Esophagus squamous epithelium (tissue), 5 donors: Measurements from ENCODE around the gene DAPK2. TPM values are rescaled to one million over a fixed set of nuclear protein-coding genes. Genes with fewer than 3 reads are reported as not detected.

ENCODE experiments used
- DNase-seq: peaks from one replicate; lab custom pipeline; 2025; lab: John Stamatoyannopoulos, UW
- H3K27ac ChIP-seq, 4 donors: fragments of 200-600 bp; sonication (generic); one replicate each; pipeline ENCODE4 v1.5.1; 2016 to 2019; ENCODE audit warnings: mild to moderate bottlenecking in 1 of 4
- H3K27me3 ChIP-seq, 4 donors: fragments of 200-600 bp; sonication (generic); 1 replicate in 3 of 4; 2 replicates in 1 of 4; pipeline versions ENCODE4 v1.5.1 to v1.6.0; 2017 to 2021; ENCODE audit warnings: antibody characterized with exemption in 1 of 4
- H3K36me3 ChIP-seq, 3 donors: fragments of 200-600 bp; sonication (generic); one replicate each; pipeline ENCODE4 v1.5.1; 2016 to 2019
- H3K4me1 ChIP-seq, 3 donors: fragments of 200-600 bp; sonication (generic); one replicate each; pipeline ENCODE4 v1.5.1; 2017 to 2019
- H3K4me3 ChIP-seq, 4 donors: fragments of 200-600 bp; sonication (generic); 1 replicate in 3 of 4; 2 replicates in 1 of 4; pipeline ENCODE4 v1.5.1; 2016 to 2019; ENCODE audit warnings: mild to moderate bottlenecking in 2 of 4, moderate library complexity in 1 of 4
- H3K9me3 ChIP-seq, 3 donors: fragments of 200-600 bp; sonication (generic); one replicate each; pipeline ENCODE4 v1.5.1; 2016 to 2019
- POLR2A ChIP-seq, 4 donors: fragments of 450-650 bp; IDR thresholded peaks; one replicate each; pipeline ENCODE4 v1.6.1; 2017; ENCODE audit warnings: antibody characterized with exemption in 4 of 4, mild to moderate bottlenecking in 4 of 4, moderate library complexity in 3 of 4
- WGBS, 2 donors: methylation state at CpG; one replicate each; pipeline ENCODE4 v1.1.5; 2018; 5-methylcytosine and 5-hydroxymethylcytosine counted together
- intact Hi-C: fragments of 100-400 bp; cut with DNase I; formaldehyde crosslinking; loops from one replicate; pipeline ENCODE4 v1.15.0; 2022
- total RNA-seq, 4 donors: library from RNA; depleted of rRNA; stranded (reverse); fragments of >200 nt; gene quantifications; one replicate each; pipeline ENCODE4 v1.1.0, GENCODE V29; 2016
- TF ChIP-seq, protein P1 (sequence below), 6 experiments: fragments of 450-650 bp in 4 of 6; fragments of 200-600 bp in 2 of 6; sonication (generic) in 2 of 6; IDR thresholded peaks; one replicate each; pipeline ENCODE4 v1.5.1; 2016 to 2019; ENCODE audit warnings: antibody characterized with exemption in 6 of 6, mild to moderate bottlenecking in 4 of 6, moderate library complexity in 4 of 6
- donor health status: DM: yes; HTN: yes; CAD: no.

DAPK2 gene
- total RNA-seq, 4 donors from 2014 or later = 1.9 to 12.9 (median 9.8) TPM

DNA sequence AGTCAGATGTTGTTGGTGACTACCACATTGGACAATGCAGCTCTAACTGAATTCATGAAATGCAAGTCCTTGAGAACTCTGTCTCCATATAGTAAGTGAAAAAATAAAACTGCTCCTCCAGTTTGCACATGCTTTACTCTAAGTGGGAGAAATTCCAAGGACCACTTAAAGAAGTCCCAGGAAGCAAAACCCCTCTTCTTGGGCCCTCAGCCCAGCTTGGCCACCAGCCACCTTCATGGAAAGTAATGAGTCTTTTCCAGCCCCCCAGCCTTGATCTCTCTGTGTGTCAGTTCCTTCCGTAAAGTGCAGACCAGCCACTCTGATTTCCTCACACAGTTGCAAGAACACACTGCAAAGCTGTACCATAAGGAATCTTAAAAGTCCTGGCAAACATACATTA lies 34.5 kb downstream of the DAPK2 start:
- TF ChIP-seq POLR2A (IDR thresholded peaks at IDR 0.05) = no peak
- TF ChIP-seq, protein P1, sequence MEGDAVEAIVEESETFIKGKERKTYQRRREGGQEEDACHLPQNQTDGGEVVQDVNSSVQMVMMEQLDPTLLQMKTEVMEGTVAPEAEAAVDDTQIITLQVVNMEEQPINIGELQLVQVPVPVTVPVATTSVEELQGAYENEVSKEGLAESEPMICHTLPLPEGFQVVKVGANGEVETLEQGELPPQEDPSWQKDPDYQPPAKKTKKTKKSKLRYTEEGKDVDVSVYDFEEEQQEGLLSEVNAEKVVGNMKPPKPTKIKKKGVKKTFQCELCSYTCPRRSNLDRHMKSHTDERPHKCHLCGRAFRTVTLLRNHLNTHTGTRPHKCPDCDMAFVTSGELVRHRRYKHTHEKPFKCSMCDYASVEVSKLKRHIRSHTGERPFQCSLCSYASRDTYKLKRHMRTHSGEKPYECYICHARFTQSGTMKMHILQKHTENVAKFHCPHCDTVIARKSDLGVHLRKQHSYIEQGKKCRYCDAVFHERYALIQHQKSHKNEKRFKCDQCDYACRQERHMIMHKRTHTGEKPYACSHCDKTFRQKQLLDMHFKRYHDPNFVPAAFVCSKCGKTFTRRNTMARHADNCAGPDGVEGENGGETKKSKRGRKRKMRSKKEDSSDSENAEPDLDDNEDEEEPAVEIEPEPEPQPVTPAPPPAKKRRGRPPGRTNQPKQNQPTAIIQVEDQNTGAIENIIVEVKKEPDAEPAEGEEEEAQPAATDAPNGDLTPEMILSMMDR (IDR thresholded peaks at IDR 0.05) = no peak
- WGBS, 2 donors = 88 to 100% methylated on average over 1 of the region's 1 CpG
- Histone ChIP-seq H3K27me3 (no peaks in the 10 kb centered on the region), H3K4me3 (no peak overlapping the region), H3K4me1 (peaks cover 0 to 70% (median 37%) of the 10 kb centered on the region in 3 donors), H3K27ac (no peak overlapping the region), H3K9me3 (no peaks in the 10 kb centered on the region), H3K36me3 (no peaks in the 10 kb centered on the region)
- no peak for DNase-seq
- intact Hi-C loops = no loop called here

DNA sequence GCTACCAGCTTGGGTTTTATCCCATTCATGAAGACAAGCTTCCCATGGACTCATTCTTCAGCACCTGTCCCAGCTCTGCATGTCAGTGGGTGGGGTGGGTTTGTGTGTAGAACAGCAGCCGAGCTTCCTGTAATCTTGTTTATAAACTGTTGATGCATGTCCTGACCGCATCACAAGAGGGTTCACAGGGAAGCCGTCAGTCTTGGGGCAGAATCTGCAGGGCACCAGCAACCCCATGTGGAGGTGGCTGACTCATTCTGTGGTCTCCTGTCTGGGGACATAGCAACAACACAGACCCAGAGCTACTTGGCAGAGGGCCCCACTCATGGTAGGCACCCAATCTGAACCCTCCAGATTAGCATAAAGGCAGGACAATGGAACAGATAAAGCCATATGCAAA lies 35.6 kb downstream of the DAPK2 start:
- peaks cover 7 to 78% (median 45%) of the 10 kb centered on the region in 3 donors for H3K4me1 ChIP-seq
- H3K27ac ChIP-seq = peak overlapping the region; percentile 78 to 84 (median 82)
- 19 to 31% methylated on average over 3 of the region's 3 CpGs for WGBS, 2 donors
- DNase-seq = peak; percentile 54
- no peaks in the 10 kb centered on the region for H3K9me3 ChIP-seq
- no peaks in the 10 kb centered on the region for H3K36me3 ChIP-seq
- intact Hi-C loops = no loop called here
- no peak overlapping the region for H3K4me3 ChIP-seq
- TF ChIP-seq, protein P1 (IDR thresholded peaks at IDR 0.05) = no peak
- peak in 1 of 4 donors; percentile 53 for TF ChIP-seq POLR2A (IDR thresholded peaks at IDR 0.05)
- no peaks in the 10 kb centered on the region for H3K27me3 ChIP-seq

DNA sequence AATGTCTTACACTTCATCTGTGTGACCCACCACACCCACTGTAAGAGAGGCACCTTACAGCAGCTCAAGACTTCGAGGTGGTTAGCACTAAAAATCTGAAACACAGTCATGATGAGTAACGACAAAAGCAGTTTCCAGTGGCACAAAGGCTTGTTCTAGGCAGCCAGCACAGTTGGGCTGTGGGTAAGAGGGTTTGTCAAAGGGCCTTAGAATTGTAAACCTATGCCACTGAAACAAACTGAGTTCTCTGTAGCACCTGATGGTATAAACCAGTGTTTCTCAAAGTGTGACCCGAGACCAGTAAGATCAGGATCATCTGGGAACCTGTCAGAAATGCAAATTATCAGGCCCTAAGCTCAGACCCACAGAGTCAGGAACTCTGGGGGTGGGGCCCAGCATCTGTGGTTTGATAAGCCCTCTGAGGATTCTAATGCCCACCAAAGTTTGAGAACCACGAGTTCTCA lies 36.5 kb downstream of the DAPK2 start:
- intact Hi-C loops = no loop called here
- peak overlapping the region; percentile 78 to 84 (median 82) for H3K27ac ChIP-seq
- no peaks in the 10 kb centered on the region for H3K36me3 ChIP-seq
- H3K27me3 ChIP-seq = no peaks in the 10 kb centered on the region
- no peak for DNase-seq
- no peak overlapping the region for H3K4me3 ChIP-seq
- WGBS, 2 donors = 50 to 55% methylated on average over 3 to 4 of the region's 4 CpGs
- peaks cover 7 to 87% (median 54%) of the 10 kb centered on the region in 3 donors for H3K4me1 ChIP-seq
- TF ChIP-seq, protein P1 (IDR thresholded peaks at IDR 0.05) = no peak
- TF ChIP-seq POLR2A (IDR thresholded peaks at IDR 0.05) = no peak
- no peaks in the 10 kb centered on the region for H3K9me3 ChIP-seq

DNA sequence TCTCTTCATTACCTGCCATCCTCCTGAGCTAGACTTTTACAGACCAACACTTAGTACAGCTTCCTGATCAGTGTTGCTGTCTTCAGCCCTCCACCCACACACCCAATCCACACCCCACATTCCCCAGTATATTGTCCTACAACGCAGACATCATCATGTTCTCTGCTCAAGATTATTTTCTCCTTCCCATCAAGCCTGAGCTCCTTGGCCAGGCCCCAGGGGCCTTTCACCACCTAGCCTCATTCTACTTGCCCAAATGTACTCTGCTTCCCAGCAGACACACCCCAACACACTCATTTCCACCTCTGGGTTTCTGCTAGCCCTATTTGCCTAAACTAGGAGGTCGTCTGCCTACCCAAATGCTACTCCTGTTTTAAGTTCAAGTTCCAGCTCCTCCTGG lies 37.0 kb downstream of the DAPK2 start:
- no peak overlapping the region for H3K4me3 ChIP-seq
- intact Hi-C loops = no loop called here
- 26 to 44% methylated on average over 2 of the region's 2 CpGs for WGBS, 2 donors
- DNase-seq = no peak
- H3K36me3 ChIP-seq = no peaks in the 10 kb centered on the region
- peaks cover 7 to 91% (median 58%) of the 10 kb centered on the region in 3 donors for H3K4me1 ChIP-seq
- no peaks in the 10 kb centered on the region for H3K9me3 ChIP-seq
- H3K27me3 ChIP-seq = no peaks in the 10 kb centered on the region
- TF ChIP-seq, protein P1 (IDR thresholded peaks at IDR 0.05) = no peak
- no peak for TF ChIP-seq POLR2A (IDR thresholded peaks at IDR 0.05)
- peak overlapping the region; percentile 78 to 84 (median 82) for H3K27ac ChIP-seq

DNA sequence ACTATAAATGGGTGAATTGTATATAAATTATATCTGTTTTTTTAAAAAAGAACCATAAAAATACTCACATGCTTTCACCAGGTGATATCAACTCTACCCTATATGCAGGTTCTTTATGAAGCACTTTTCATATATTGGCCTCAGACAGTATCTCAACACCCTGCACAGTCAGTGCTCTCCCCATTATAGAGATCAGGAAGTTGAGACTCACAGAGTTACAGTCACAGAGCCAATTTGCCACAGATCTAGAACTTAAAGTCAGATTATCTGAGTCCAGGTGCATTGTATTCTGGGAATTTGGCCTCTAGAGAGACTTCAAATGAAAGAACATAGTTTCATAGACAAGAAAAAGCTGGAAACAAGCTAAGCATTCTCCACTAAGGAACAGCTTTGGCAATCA lies 38.1 kb downstream of the DAPK2 start:
- DNase-seq = no peak
- Histone ChIP-seq H3K36me3 (no peaks in the 10 kb centered on the region), H3K27me3 (no peaks in the 10 kb centered on the region), H3K4me3 (no peak overlapping the region), H3K9me3 (no peaks in the 10 kb centered on the region), H3K27ac (peak overlapping the region in 2 of 4 donors; percentile 83 to 84), H3K4me1 (peaks cover 7 to 85% (median 54%) of the 10 kb centered on the region in 3 donors)
- TF ChIP-seq, protein P1 (IDR thresholded peaks at IDR 0.05) = no peak
- no peak for TF ChIP-seq POLR2A (IDR thresholded peaks at IDR 0.05)
- intact Hi-C loops = no loop called here
